ENCODE data around the gene CPT2.

- TF ChIP-seq POLR2A (IDR thresholded peaks at IDR 0.05) = no peak
- no peak for TF ChIP-seq CTCF (IDR thresholded peaks at IDR 0.05)
Observed at GRCh38 chr1:53172426-53173128, 24.0 kb upstream of the CPT2 start.
